ENCODE results near the gene SLC2A11.
"Not testable (repeated sequence)": the region's sequence is repeated elsewhere in the genome, so short reads cannot be mapped to it uniquely, and the experiment has no call there.

- TF ChIP-seq, protein P1, sequence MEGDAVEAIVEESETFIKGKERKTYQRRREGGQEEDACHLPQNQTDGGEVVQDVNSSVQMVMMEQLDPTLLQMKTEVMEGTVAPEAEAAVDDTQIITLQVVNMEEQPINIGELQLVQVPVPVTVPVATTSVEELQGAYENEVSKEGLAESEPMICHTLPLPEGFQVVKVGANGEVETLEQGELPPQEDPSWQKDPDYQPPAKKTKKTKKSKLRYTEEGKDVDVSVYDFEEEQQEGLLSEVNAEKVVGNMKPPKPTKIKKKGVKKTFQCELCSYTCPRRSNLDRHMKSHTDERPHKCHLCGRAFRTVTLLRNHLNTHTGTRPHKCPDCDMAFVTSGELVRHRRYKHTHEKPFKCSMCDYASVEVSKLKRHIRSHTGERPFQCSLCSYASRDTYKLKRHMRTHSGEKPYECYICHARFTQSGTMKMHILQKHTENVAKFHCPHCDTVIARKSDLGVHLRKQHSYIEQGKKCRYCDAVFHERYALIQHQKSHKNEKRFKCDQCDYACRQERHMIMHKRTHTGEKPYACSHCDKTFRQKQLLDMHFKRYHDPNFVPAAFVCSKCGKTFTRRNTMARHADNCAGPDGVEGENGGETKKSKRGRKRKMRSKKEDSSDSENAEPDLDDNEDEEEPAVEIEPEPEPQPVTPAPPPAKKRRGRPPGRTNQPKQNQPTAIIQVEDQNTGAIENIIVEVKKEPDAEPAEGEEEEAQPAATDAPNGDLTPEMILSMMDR (IDR thresholded peaks at IDR 0.05): not testable (repeated sequence)
- TF ChIP-seq POLR2AphosphoS5 (IDR thresholded peaks at IDR 0.05): not testable (repeated sequence)
Observed at GRCh38 chr22:23860187-23860586, 2.5 kb downstream of the SLC2A11 start.

Data from suprapubic skin (tissue), 3 donors.